DMS153 treated with DMSO at 0.1 percent for 48 hours (cell line): ENCODE data around the gene RAPGEF2.
"Not testable (repeated sequence)": the region's sequence is repeated elsewhere in the genome, so short reads cannot be mapped to it uniquely, and the experiment has no call there.

Experiments used
- DNase-seq: peaks from one replicate; lab custom pipeline; 2025; ENCODE audit not compliant: unreplicated experiment; lab: John Stamatoyannopoulos, UW

Gene RAPGEF2

GRCh38 chr4:159355466-159355865, 252.6 kb downstream of the RAPGEF2 start:
- DNase-seq = no peak

GRCh38 chr4:159357350-159357749, 254.5 kb downstream of the RAPGEF2 start:
- DNase-seq = no peak

GRCh38 chr4:159358226-159358625, 255.3 kb downstream of the RAPGEF2 start:
- DNase-seq = no peak

GRCh38 chr4:159360549-159360948, 257.7 kb downstream of the RAPGEF2 start:
- no peak for DNase-seq

GRCh38 chr4:159363361-159363760, 260.5 kb downstream of the RAPGEF2 start:
- DNase-seq = no peak

- DNase-seq = no peak
Observed at GRCh38 chr4:159366966-159367780, 264.3 kb downstream of the RAPGEF2 start.

- DNase-seq = no peak
Observed at GRCh38 chr4:159367781-159368080, 264.9 kb downstream of the RAPGEF2 start.

GRCh38 chr4:159368320-159368719, 265.4 kb downstream of the RAPGEF2 start:
- DNase-seq = no peak

GRCh38 chr4:159369256-159369655, 266.4 kb downstream of the RAPGEF2 start:
- no peak for DNase-seq

- DNase-seq = no peak
Observed at GRCh38 chr4:159370286-159370685, 267.4 kb downstream of the RAPGEF2 start.

- no peak for DNase-seq
Observed at GRCh38 chr4:159374749-159375530, 272.1 kb downstream of the RAPGEF2 start.

- no peak for DNase-seq
Observed at GRCh38 chr4:159376289-159376688, 273.4 kb downstream of the RAPGEF2 start.

GRCh38 chr4:159378056-159378616, 275.3 kb downstream of the RAPGEF2 start:
- DNase-seq = no peak

GRCh38 chr4:159379064-159379463, 276.2 kb downstream of the RAPGEF2 start:
- DNase-seq = not testable (repeated sequence)

GRCh38 chr4:159379836-159380235, 277.0 kb downstream of the RAPGEF2 start:
- no peak for DNase-seq

- no peak for DNase-seq
Observed at GRCh38 chr4:159382856-159383561, 280.1 kb downstream of the RAPGEF2 start.

- DNase-seq = no peak
Observed at GRCh38 chr4:159383562-159383931, 280.7 kb downstream of the RAPGEF2 start.

- no peak for DNase-seq
Observed at GRCh38 chr4:159384017-159384416, 281.1 kb downstream of the RAPGEF2 start.

- no peak for DNase-seq
Observed at GRCh38 chr4:159384632-159385031, 281.8 kb downstream of the RAPGEF2 start.

- DNase-seq = no peak
Observed at GRCh38 chr4:159386620-159387019, 283.7 kb downstream of the RAPGEF2 start.

- DNase-seq = no peak
Observed at GRCh38 chr4:159389756-159390155, 286.9 kb downstream of the RAPGEF2 start.

GRCh38 chr4:159390648-159391047, 287.8 kb downstream of the RAPGEF2 start:
- no peak for DNase-seq
